Neuronal stem cell (in vitro differentiated cells): ENCODE results near the gene ACSF3.

Experiments used
- DNase-seq: peaks from one replicate; pipeline ENCODE4 v3.0.0-alpha.2; 2013; ENCODE audit warnings: low spot score
- H2AFZ ChIP-seq: one replicate; pipeline ENCODE4 v1.6.1; 2013; ENCODE audit warnings: mild to moderate bottlenecking, low read length, inconsistent platforms
- H2AK5ac ChIP-seq: 2 replicates; pipeline ENCODE4 v1.6.1; 2013; ENCODE audit warnings: low read depth, mild to moderate bottlenecking, inconsistent platforms, low read length, moderate library complexity, mixed read lengths
- H2BK120ac ChIP-seq: 2 replicates; pipeline ENCODE4 v1.6.1; 2013; ENCODE audit warnings: low read depth, mild to moderate bottlenecking, inconsistent platforms, low read length, moderate library complexity, mixed read lengths
- H2BK12ac ChIP-seq: one replicate; pipeline ENCODE4 v1.6.1; 2013; ENCODE audit warnings: low read length, inconsistent platforms
- H2BK15ac ChIP-seq: 2 replicates; pipeline ENCODE4 v1.6.1; 2013; ENCODE audit warnings: mild to moderate bottlenecking, low read length, inconsistent platforms, mixed read lengths
- H2BK5ac ChIP-seq: one replicate; pipeline ENCODE4 v1.6.1; 2013; ENCODE audit warnings: inconsistent platforms, mild to moderate bottlenecking, low read length, moderate library complexity
- H3K14ac ChIP-seq: one replicate; pipeline ENCODE4 v1.6.1; 2013; ENCODE audit warnings: low read length, inconsistent platforms
- H3K18ac ChIP-seq: 2 replicates; pipeline ENCODE4 v1.6.1; 2013; ENCODE audit warnings: low read length, inconsistent platforms
- H3K23ac ChIP-seq: 2 replicates; pipeline ENCODE4 v1.6.1; 2013; ENCODE audit warnings: low read depth, mild to moderate bottlenecking, mixed read lengths, low read length, inconsistent platforms; ENCODE audit not compliant: poor library complexity
- H3K27ac ChIP-seq: replicated peaks from 3 replicates; pipeline ENCODE4 v1.5.1; 2013; ENCODE audit warnings: low read length, inconsistent platforms
- H3K27me3 ChIP-seq, 3 experiments: 2 replicates each; pipeline ENCODE4 v1.6.1; 2013; ENCODE audit warnings: low read length in 3 of 3, mild to moderate bottlenecking in 2 of 3, inconsistent platforms in 1 of 3, low read depth in 1 of 3, mixed read lengths in 1 of 3, moderate library complexity in 1 of 3; ENCODE audit not compliant: control insufficient read depth in 3 of 3, insufficient read depth in 3 of 3
- H3K36me3 ChIP-seq, 2 donors: replicated peaks in 1 of 2; 2 replicates each; pipeline ENCODE4 v1.6.1; 2013; ENCODE audit warnings: low read length in 2 of 2; ENCODE audit not compliant: control insufficient read depth in 2 of 2, insufficient read depth in 2 of 2
- H3K4ac ChIP-seq: 2 replicates; pipeline ENCODE4 v1.6.1; 2013; ENCODE audit warnings: inconsistent platforms, mild to moderate bottlenecking, low read length, moderate library complexity
- H3K4me1 ChIP-seq, 2 donors: 1 replicate in 1 of 2; 2 replicates in 1 of 2; pipeline ENCODE4 v1.6.1; 2013; ENCODE audit warnings: low read length in 2 of 2, low read depth in 1 of 2; ENCODE audit not compliant: control insufficient read depth in 2 of 2, insufficient read depth in 1 of 2
- H3K4me2 ChIP-seq: one replicate; pipeline ENCODE4 v1.6.1; 2013; ENCODE audit warnings: mild to moderate bottlenecking, low read length, inconsistent platforms; ENCODE audit not compliant: insufficient read depth, poor library complexity, severe bottlenecking
- H3K4me3 ChIP-seq, 2 donors: 2 replicates each; pipeline ENCODE4 v1.5.1; 2013; ENCODE audit warnings: low read length in 2 of 2, mild to moderate bottlenecking in 2 of 2, inconsistent platforms in 1 of 2, moderate library complexity in 1 of 2
- H3K79me1 ChIP-seq: one replicate; pipeline ENCODE4 v1.6.1; 2013; ENCODE audit warnings: low read depth, mild to moderate bottlenecking, inconsistent platforms, low read length, moderate library complexity
- H3K9ac ChIP-seq: one replicate; pipeline ENCODE4 v1.6.1; 2013; ENCODE audit warnings: mild to moderate bottlenecking, low read depth, low read length, inconsistent platforms; ENCODE audit not compliant: poor library complexity
- H3K9me3 ChIP-seq, 2 donors: replicated peaks in 1 of 2; 2 replicates each; pipeline versions ENCODE3 to v1.6.1; 2013; ENCODE audit warnings: low read length in 2 of 2, mild to moderate bottlenecking in 2 of 2, inconsistent platforms in 1 of 2, low read depth in 1 of 2, mixed read lengths in 1 of 2, moderate library complexity in 1 of 2; ENCODE audit not compliant: control insufficient read depth in 2 of 2, insufficient read depth in 1 of 2
- H4K8ac ChIP-seq: one replicate; pipeline ENCODE4 v1.6.1; 2013; ENCODE audit warnings: low read depth, mild to moderate bottlenecking, inconsistent platforms, low read length, moderate library complexity
- H4K91ac ChIP-seq: one replicate; pipeline ENCODE4 v1.6.1; 2013; ENCODE audit warnings: low read length, low read depth, mild to moderate bottlenecking, inconsistent platforms; ENCODE audit not compliant: poor library complexity
- WGBS, 2 donors: extraction: QIAGEN DNeasy Blood & Tissue Kit; methylation state at CpG; one replicate each; pipeline ENCODE4 v1.1.7; 2013; ENCODE audit warnings: missing lambda C conversion rate in 2 of 2, mixed read lengths in 1 of 2; ENCODE audit not compliant: insufficient read length in 2 of 2, insufficient replicate concordance in 1 of 2; ENCODE audit errors: extremely low coverage in 2 of 2; 5-methylcytosine and 5-hydroxymethylcytosine counted together

The ACSF3 gene

GRCh38 chr16:89130448-89130847 lies 36.8 kb downstream of the ACSF3 start:
- H3K9me3 ChIP-seq = peaks cover 3 to 17% of the 10 kb centered on the region in 2 donors
- no peak overlapping the region for H3K18ac ChIP-seq
- H3K14ac ChIP-seq = no peak overlapping the region
- no peak overlapping the region for H2BK12ac ChIP-seq
- H3K79me1 ChIP-seq = no peaks in the 10 kb centered on the region
- H2BK5ac ChIP-seq = no peak overlapping the region
- H3K36me3 ChIP-seq = peaks cover 16 to 39% of the 10 kb centered on the region in 2 donors
- no peaks in the 10 kb centered on the region for H3K4me1 ChIP-seq
- no peak overlapping the region for H2BK120ac ChIP-seq
- H2AFZ ChIP-seq = no peak overlapping the region
- no peak overlapping the region for H4K91ac ChIP-seq
- H3K4me3 ChIP-seq = no peak overlapping the region
- H3K4me2 ChIP-seq = no peak overlapping the region
- no peak overlapping the region for H3K4ac ChIP-seq
- H3K27me3 ChIP-seq = no peaks in the 10 kb centered on the region
- H3K23ac ChIP-seq = no peak overlapping the region
- WGBS, 2 donors = no CpG with 5 or more reads among the region's 5 CpGs
- H4K8ac ChIP-seq = no peak overlapping the region
- H2BK15ac ChIP-seq = no peak overlapping the region
- no peak for DNase-seq
- no peak overlapping the region for H2AK5ac ChIP-seq
- H3K9ac ChIP-seq = no peak overlapping the region
- no peak overlapping the region for H3K27ac ChIP-seq

DNA sequence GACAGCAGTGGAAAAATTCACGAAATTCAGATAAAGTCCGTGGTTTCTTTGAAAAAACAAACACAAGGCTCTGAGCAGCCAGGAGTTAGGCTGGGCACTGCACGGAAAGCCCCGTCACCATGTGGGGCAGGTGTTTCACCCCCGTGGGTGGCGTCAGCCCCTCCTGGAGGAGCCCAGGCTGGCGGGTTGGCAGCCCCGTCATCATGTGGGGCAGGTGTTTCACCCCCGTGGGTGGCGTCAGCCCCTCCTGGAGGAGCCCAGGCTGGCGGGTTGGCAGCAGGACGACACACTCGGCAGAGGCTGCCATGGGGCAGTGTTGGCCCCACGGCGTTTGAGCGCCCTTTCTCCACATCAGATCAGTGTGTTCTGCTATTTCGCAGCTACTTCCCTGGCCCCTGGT lies 38.1 kb downstream of the ACSF3 start:
- Histone ChIP-seq H3K27me3 (no peaks in the 10 kb centered on the region), H3K4me2 (no peak overlapping the region), H2AK5ac (no peak overlapping the region), H3K4me3 (no peak overlapping the region), H2BK12ac (no peak overlapping the region), H3K79me1 (no peaks in the 10 kb centered on the region), H3K36me3 (peaks cover 13 to 45% of the 10 kb centered on the region in 2 donors), H3K23ac (no peak overlapping the region), H2AFZ (no peak overlapping the region), H3K14ac (no peak overlapping the region), H3K9me3 (peaks cover 0 to 17% of the 10 kb centered on the region in 2 donors), H3K4ac (no peak overlapping the region), H3K9ac (no peak overlapping the region), H4K8ac (peak overlapping the region; percentile 30), H2BK120ac (no peak overlapping the region), H2BK5ac (no peak overlapping the region), H3K4me1 (no peaks in the 10 kb centered on the region), H3K27ac (no peak overlapping the region), H2BK15ac (no peak overlapping the region), H3K18ac (no peak overlapping the region), H4K91ac (no peak overlapping the region)
- WGBS, 2 donors = no CpG with 5 or more reads among the region's 17 CpGs
- no peak for DNase-seq

DNA sequence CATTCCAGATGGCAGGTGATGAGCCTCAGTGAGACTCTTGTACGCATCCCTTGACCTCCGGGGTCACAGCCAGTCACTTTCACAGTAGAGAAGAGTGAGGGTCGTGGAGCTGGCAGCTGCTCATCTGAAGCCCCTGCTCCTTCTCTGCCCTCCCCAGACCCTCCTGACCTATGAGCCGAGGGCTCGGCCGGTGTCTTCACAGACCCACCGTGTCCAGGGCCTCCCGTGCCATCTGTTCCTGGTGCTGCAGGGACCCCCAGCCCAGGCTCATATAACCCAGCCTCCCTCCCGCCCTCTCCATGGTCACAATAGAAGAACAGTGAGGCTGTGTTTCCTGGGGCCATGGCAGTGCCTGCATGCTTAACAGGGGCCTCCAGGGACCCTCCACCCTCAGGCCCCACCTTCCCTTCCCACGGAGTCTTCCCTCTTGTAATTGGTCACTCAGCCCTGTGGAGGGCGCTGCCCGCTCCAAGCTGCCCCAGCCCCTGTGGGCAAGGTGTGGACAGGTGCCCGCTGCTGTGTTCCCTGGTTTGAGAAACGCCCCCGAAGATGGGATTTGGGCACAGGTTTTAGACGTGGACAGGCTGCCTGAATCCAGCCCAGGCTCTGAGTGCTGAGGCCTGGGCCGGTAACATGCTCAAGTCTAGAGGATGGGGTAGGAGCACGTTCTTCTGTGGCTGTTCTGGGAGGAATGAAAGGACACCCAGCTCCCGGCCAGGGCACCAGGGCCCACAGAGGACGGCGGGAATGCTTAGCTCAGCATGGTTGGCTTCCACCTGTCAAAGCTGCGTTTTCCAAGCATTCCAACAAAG lies 38.7 kb downstream of the ACSF3 start:
- H2BK12ac ChIP-seq = no peak overlapping the region
- no peak overlapping the region for H3K4me3 ChIP-seq
- no peak overlapping the region for H2BK120ac ChIP-seq
- peaks cover 13 to 47% of the 10 kb centered on the region in 2 donors for H3K36me3 ChIP-seq
- no peaks in the 10 kb centered on the region for H3K79me1 ChIP-seq
- no peak overlapping the region for H2BK15ac ChIP-seq
- WGBS, 2 donors = no CpG with 5 or more reads among the region's 22 CpGs
- H2BK5ac ChIP-seq = no peak overlapping the region
- H3K4me2 ChIP-seq = no peak overlapping the region
- no peak for DNase-seq
- H3K18ac ChIP-seq = no peak overlapping the region
- peak overlapping the region; percentile 30 for H4K8ac ChIP-seq
- H3K23ac ChIP-seq = no peak overlapping the region
- no peak overlapping the region for H4K91ac ChIP-seq
- H3K9ac ChIP-seq = no peak overlapping the region
- no peak overlapping the region for H2AFZ ChIP-seq
- H3K9me3 ChIP-seq = peaks cover 0 to 17% of the 10 kb centered on the region in 2 donors
- H3K4ac ChIP-seq = no peak overlapping the region
- no peak overlapping the region for H2AK5ac ChIP-seq
- no peaks in the 10 kb centered on the region for H3K4me1 ChIP-seq
- no peak overlapping the region for H3K27ac ChIP-seq
- peak overlapping the region; percentile 56 for H3K14ac ChIP-seq
- H3K27me3 ChIP-seq = no peaks in the 10 kb centered on the region

GRCh38 chr16:89133457-89134127 lies 39.9 kb downstream of the ACSF3 start:
- peaks cover 16 to 47% of the 10 kb centered on the region in 2 donors for H3K36me3 ChIP-seq
- WGBS, 2 donors = no CpG with 5 or more reads among the region's 25 CpGs
- H3K14ac ChIP-seq = peak overlapping the region; percentile 21
- H3K27ac ChIP-seq = no peak overlapping the region
- no peak overlapping the region for H2BK120ac ChIP-seq
- peak overlapping the region; percentile 28 for H3K18ac ChIP-seq
- H4K91ac ChIP-seq = no peak overlapping the region
- no peak overlapping the region for H2AFZ ChIP-seq
- H3K9me3 ChIP-seq = peaks cover 0 to 17% of the 10 kb centered on the region in 2 donors
- H3K4me1 ChIP-seq = no peaks in the 10 kb centered on the region
- no peak overlapping the region for H3K4me3 ChIP-seq
- no peak for DNase-seq
- no peaks in the 10 kb centered on the region for H3K27me3 ChIP-seq
- H3K4me2 ChIP-seq = no peak overlapping the region
- H2BK5ac ChIP-seq = no peak overlapping the region
- peak overlapping the region; percentile 92 for H4K8ac ChIP-seq
- H2BK12ac ChIP-seq = no peak overlapping the region
- no peak overlapping the region for H3K9ac ChIP-seq
- peaks cover 2% of the 10 kb centered on the region for H3K79me1 ChIP-seq
- H3K23ac ChIP-seq = no peak overlapping the region
- H2BK15ac ChIP-seq = no peak overlapping the region
- no peak overlapping the region for H2AK5ac ChIP-seq
- H3K4ac ChIP-seq = no peak overlapping the region
